Nephron (organoid): Measurements from ENCODE around the gene CKAP5.
"Not testable (repeated sequence)": the region's sequence is repeated elsewhere in the genome, so short reads cannot be mapped to it uniquely, and the experiment has no call there.

ENCODE experiments used
- H3K27ac Mint-ChIP-seq, 3 experiments: 2 replicates each; pipeline ENCODE4 v1.8.0; 2020; ENCODE audit warnings: mixed read lengths in 3 of 3, mild to moderate bottlenecking in 2 of 3, moderate library complexity in 1 of 3
- H3K27me3 Mint-ChIP-seq: 2 replicates; pipeline ENCODE4 v1.8.0; 2021; ENCODE audit warnings: low read depth, mild to moderate bottlenecking, moderate library complexity, mixed read lengths
- H3K36me3 Mint-ChIP-seq: 2 replicates; pipeline ENCODE4 v1.8.0; 2020; ENCODE audit warnings: low read depth, mixed read lengths
- H3K4me1 Mint-ChIP-seq: 2 replicates; pipeline ENCODE4 v1.8.0; 2020; ENCODE audit warnings: mixed read lengths
- H3K4me3 Mint-ChIP-seq, 3 experiments: 2 replicates each; pipeline ENCODE4 v1.8.0; 2020; ENCODE audit warnings: mild to moderate bottlenecking in 3 of 3, mixed read lengths in 3 of 3, moderate library complexity in 2 of 3
- H3K9me3 Mint-ChIP-seq: 2 replicates; pipeline ENCODE4 v1.8.0; 2020; ENCODE audit warnings: mixed read lengths
- CTCF ChIP-seq, 3 experiments: fragments of 200-600 bp; sonication (generic); IDR thresholded peaks; one replicate each; pipeline ENCODE4 v1.5.0; 2021; ENCODE audit warnings: antibody characterized with exemption in 3 of 3; ENCODE audit not compliant: unreplicated experiment in 3 of 3

CKAP5 gene

GRCh38 chr11:46827995-46828394 is 18.1 kb downstream of the CKAP5 start:
- H3K4me1 Mint-ChIP-seq, result peaks cover 31% of the 10 kb centered on the region
- no peaks in the 10 kb centered on the region for H3K27me3 Mint-ChIP-seq
- peak overlapping the region; percentile 17 to 91 (median 84) for H3K4me3 Mint-ChIP-seq
- TF ChIP-seq CTCF (IDR thresholded peaks at IDR 0.05; ENCODE audit: unreplicated experiment in 3 of 3), result no peak
- no peaks in the 10 kb centered on the region for H3K9me3 Mint-ChIP-seq
- peak overlapping the region; percentile 56 to 69 (median 58) for H3K27ac Mint-ChIP-seq
- peaks cover 7% of the 10 kb centered on the region for H3K36me3 Mint-ChIP-seq

GRCh38 chr11:46826310-46827044 is 19.6 kb downstream of the CKAP5 start:
- Mint-ChIP-seq H3K4me3 (peak overlapping the region; percentile 84 to 91 (median 90)), H3K36me3 (peaks cover 7% of the 10 kb centered on the region), H3K9me3 (no peaks in the 10 kb centered on the region), H3K27me3 (no peaks in the 10 kb centered on the region), H3K27ac (peak overlapping the region; percentile 69 to 88 (median 75)), H3K4me1 (peaks cover 28% of the 10 kb centered on the region)
- TF ChIP-seq CTCF (IDR thresholded peaks at IDR 0.05; ENCODE audit: unreplicated experiment in 3 of 3), result no peak

- Mint-ChIP-seq H3K9me3 (no peaks in the 10 kb centered on the region), H3K4me1 (no peaks in the 10 kb centered on the region), H3K27me3 (no peaks in the 10 kb centered on the region), H3K4me3 (no peak overlapping the region), H3K36me3 (peaks cover 59% of the 10 kb centered on the region), H3K27ac (no peak overlapping the region)
- peak in 2 of 3 experiments; percentile 23 to 33 for TF ChIP-seq CTCF (IDR thresholded peaks at IDR 0.05; ENCODE audit: unreplicated experiment in 3 of 3)
Observed at GRCh38 chr11:46808799-46809431, 37.2 kb downstream of the CKAP5 start.

- H3K9me3 Mint-ChIP-seq, result no peaks in the 10 kb centered on the region
- no peak overlapping the region for H3K4me3 Mint-ChIP-seq
- no peak for TF ChIP-seq CTCF (IDR thresholded peaks at IDR 0.05; ENCODE audit: unreplicated experiment in 3 of 3)
- H3K27me3 Mint-ChIP-seq, result no peaks in the 10 kb centered on the region
- H3K4me1 Mint-ChIP-seq, result no peaks in the 10 kb centered on the region
- H3K27ac Mint-ChIP-seq, result no peak overlapping the region
- H3K36me3 Mint-ChIP-seq, result peaks cover 54% of the 10 kb centered on the region
Observed at GRCh38 chr11:46801694-46802470, 44.2 kb downstream of the CKAP5 start.

GRCh38 chr11:46800177-46800576 is 45.9 kb downstream of the CKAP5 start:
- no peaks in the 10 kb centered on the region for H3K27me3 Mint-ChIP-seq
- H3K9me3 Mint-ChIP-seq, result no peaks in the 10 kb centered on the region
- H3K27ac Mint-ChIP-seq, result no peak overlapping the region
- no peaks in the 10 kb centered on the region for H3K4me1 Mint-ChIP-seq
- no peak for TF ChIP-seq CTCF (IDR thresholded peaks at IDR 0.05; ENCODE audit: unreplicated experiment in 3 of 3)
- peaks cover 52% of the 10 kb centered on the region for H3K36me3 Mint-ChIP-seq
- no peak overlapping the region for H3K4me3 Mint-ChIP-seq

GRCh38 chr11:46799725-46800124 is 46.4 kb downstream of the CKAP5 start:
- H3K27me3 Mint-ChIP-seq, H3K9me3 Mint-ChIP-seq, H3K4me3 Mint-ChIP-seq, H3K4me1 Mint-ChIP-seq, H3K27ac Mint-ChIP-seq: not testable (repeated sequence)
- peaks cover 55% of the 10 kb centered on the region for H3K36me3 Mint-ChIP-seq
